Smooth muscle cell (in vitro differentiated cells): ENCODE measurements around the gene ULK4. TPM values are rescaled to one million over a fixed set of nuclear protein-coding genes. Genes with fewer than 3 reads are reported as not detected.

Experiments
- DNase-seq: peaks from one replicate; lab custom pipeline; 2025; ENCODE audit not compliant: unreplicated experiment; lab: John Stamatoyannopoulos, UW
- H2AFZ ChIP-seq: fragments of 200-600 bp; sonication (generic); 2 replicates; pipeline ENCODE4 v1.6.0; 2016; ENCODE audit warnings: antibody characterized with exemption, low read depth, mild to moderate bottlenecking
- H3F3A ChIP-seq: fragments of 200-600 bp; sonication (generic); 2 replicates; pipeline ENCODE4 v1.6.0; 2017; ENCODE audit warnings: antibody characterized with exemption, low read depth
- H3K27ac ChIP-seq: fragments of 200-600 bp; sonication (generic); 2 replicates; pipeline ENCODE4 v1.5.1; 2016; ENCODE audit warnings: low read depth, mild to moderate bottlenecking
- H3K27me3 ChIP-seq: fragments of 200-600 bp; sonication (generic); 2 replicates; pipeline ENCODE4 v1.6.1; 2016; ENCODE audit warnings: low read depth, mild to moderate bottlenecking
- H3K36me3 ChIP-seq: fragments of 200-600 bp; sonication (generic); 2 replicates; pipeline ENCODE4 v1.5.1; 2016; ENCODE audit warnings: low read depth
- H3K4me1 ChIP-seq: fragments of 200-600 bp; sonication (generic); 2 replicates; pipeline ENCODE4 v1.5.1; 2016; ENCODE audit warnings: low read depth
- H3K4me2 ChIP-seq: fragments of 200-600 bp; sonication (generic); 2 replicates; pipeline ENCODE4 v1.6.0; 2016; ENCODE audit warnings: mild to moderate bottlenecking
- H3K4me3 ChIP-seq: fragments of 200-600 bp; sonication (generic); 2 replicates; pipeline ENCODE4 v1.5.1; 2016; ENCODE audit warnings: mild to moderate bottlenecking
- H3K79me2 ChIP-seq: fragments of 200-600 bp; sonication (generic); 2 replicates; pipeline ENCODE4 v1.6.0; 2016; ENCODE audit warnings: low read depth, mild to moderate bottlenecking
- H3K9ac ChIP-seq: fragments of 200-600 bp; sonication (generic); 2 replicates; pipeline ENCODE4 v1.6.0; 2016; ENCODE audit warnings: low read depth
- H3K9me3 ChIP-seq: fragments of 200-600 bp; sonication (generic); replicated peaks from 2 replicates; pipeline ENCODE4 v1.5.1; 2016; ENCODE audit warnings: low read depth
- H4K20me1 ChIP-seq: fragments of 200-600 bp; sonication (generic); 2 replicates; pipeline ENCODE4 v1.6.0; 2016; ENCODE audit warnings: low read depth
- CTCF ChIP-seq: fragments of 200-600 bp; sonication (generic); IDR thresholded peaks from 2 replicates; pipeline ENCODE4 v1.5.1; 2017; ENCODE audit warnings: borderline replicate concordance, mild to moderate bottlenecking, antibody characterized with exemption; ENCODE audit not compliant: insufficient read depth, poor library complexity, severe bottlenecking
- WGBS: methylation state at CpG from one replicate; pipeline ENCODE4 v1.1.7; 2016; ENCODE audit warnings: low lambda C conversion rate; 5-methylcytosine and 5-hydroxymethylcytosine counted together
- polyA plus RNA-seq: library from polyadenylated mRNA; unstranded; fragments of >200 nt; fragmentation: Nextera tagmentation; extraction: Ambion mirVana; gene quantifications from 2 replicates; pipeline ENCODE4 v1.2.1, GENCODE V29; 2016
- total RNA-seq: library from RNA; depleted of rRNA; stranded (reverse); fragments of >200 nt; gene quantifications from 2 replicates; pipeline ENCODE4 v1.2.3, GENCODE V29; 2014

Gene ULK4
- total and polyA plus RNA-seq, 2 experiments from 2014 or later: 4.3 to 14.2 TPM

DNA sequence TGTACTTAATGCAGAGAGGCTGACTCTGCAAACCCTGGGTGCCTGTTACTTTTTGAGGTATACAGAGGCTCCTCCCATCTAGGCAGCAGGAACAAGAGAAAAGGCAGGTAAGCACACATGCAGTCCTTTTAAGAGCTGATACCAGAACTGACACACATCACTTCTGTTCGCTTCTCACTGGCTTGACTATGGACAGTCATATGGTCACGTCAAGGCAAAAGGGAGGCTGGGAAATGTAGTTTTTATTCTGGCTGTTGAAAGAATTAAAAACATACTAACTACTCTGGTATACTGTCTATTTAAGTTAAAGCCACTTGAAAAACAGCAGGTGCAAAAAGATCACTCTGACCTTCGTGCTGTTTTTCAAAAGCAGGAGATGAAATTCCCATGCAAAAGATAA, 544.3 kb downstream of the ULK4 start:
- no peaks in the 10 kb centered on the region for H3K27me3 ChIP-seq
- H3K4me2 ChIP-seq: no peak overlapping the region
- H3K36me3 ChIP-seq: no peaks in the 10 kb centered on the region
- no peaks in the 10 kb centered on the region for H3K4me1 ChIP-seq
- no peaks in the 10 kb centered on the region for H3F3A ChIP-seq
- TF ChIP-seq CTCF: no peak
- no peak for DNase-seq
- WGBS: 91% methylated on average over 3 of the region's 3 CpGs
- no peaks in the 10 kb centered on the region for H4K20me1 ChIP-seq
- no peak overlapping the region for H3K27ac ChIP-seq
- H3K9me3 ChIP-seq: no peaks in the 10 kb centered on the region
- no peak overlapping the region for H3K9ac ChIP-seq
- no peak overlapping the region for H2AFZ ChIP-seq
- H3K4me3 ChIP-seq: no peak overlapping the region
- no peaks in the 10 kb centered on the region for H3K79me2 ChIP-seq

- no peak for TF ChIP-seq CTCF
- DNase-seq: no peak
- H3K4me1 ChIP-seq: no peaks in the 10 kb centered on the region
- no peaks in the 10 kb centered on the region for H3K36me3 ChIP-seq
- no peak overlapping the region for H3K4me3 ChIP-seq
- H3K4me2 ChIP-seq: no peak overlapping the region
- no peaks in the 10 kb centered on the region for H3K27me3 ChIP-seq
- 69% methylated on average over 1 of the region's 1 CpG for WGBS
- no peak overlapping the region for H2AFZ ChIP-seq
- no peak overlapping the region for H3K9ac ChIP-seq
- no peak overlapping the region for H3K27ac ChIP-seq
- no peaks in the 10 kb centered on the region for H3K79me2 ChIP-seq
- no peaks in the 10 kb centered on the region for H4K20me1 ChIP-seq
- H3F3A ChIP-seq: no peaks in the 10 kb centered on the region
- no peaks in the 10 kb centered on the region for H3K9me3 ChIP-seq
These were observed 550.8 kb downstream of the ULK4 start for GRCh38 chr3:41411065-41411464.

GRCh38 chr3:41405466-41405865, 556.4 kb downstream of the ULK4 start:
- no peak overlapping the region for H3K27ac ChIP-seq
- WGBS: 37% methylated on average over 2 of the region's 2 CpGs
- no peak overlapping the region for H3K4me3 ChIP-seq
- no peak overlapping the region for H3K4me2 ChIP-seq
- H3K4me1 ChIP-seq: no peaks in the 10 kb centered on the region
- no peak for TF ChIP-seq CTCF
- H3K27me3 ChIP-seq: no peaks in the 10 kb centered on the region
- no peaks in the 10 kb centered on the region for H3F3A ChIP-seq
- no peak for DNase-seq
- H3K9me3 ChIP-seq: no peaks in the 10 kb centered on the region
- no peaks in the 10 kb centered on the region for H3K79me2 ChIP-seq
- no peaks in the 10 kb centered on the region for H3K36me3 ChIP-seq
- H4K20me1 ChIP-seq: no peaks in the 10 kb centered on the region
- no peak overlapping the region for H3K9ac ChIP-seq
- no peak overlapping the region for H2AFZ ChIP-seq

DNA sequence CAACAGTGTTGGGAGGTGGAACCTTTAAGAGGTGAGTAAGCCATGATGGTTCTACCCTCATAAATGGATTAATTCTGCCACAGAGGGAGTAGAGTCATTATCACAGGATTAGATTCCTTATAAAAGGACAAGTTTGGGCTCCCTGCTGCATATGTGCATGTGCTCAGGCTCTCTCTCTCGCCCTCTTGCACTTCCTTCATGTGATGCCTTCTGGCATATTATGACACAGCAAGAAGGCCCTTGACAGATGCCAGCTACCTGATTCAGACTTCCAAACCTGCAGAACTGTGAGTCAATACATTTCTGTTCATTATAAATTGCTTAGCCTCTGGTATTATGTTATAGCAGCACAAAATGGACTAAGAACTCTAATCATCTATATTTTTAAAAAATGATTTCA, 557.3 kb downstream of the ULK4 start:
- Histone ChIP-seq H2AFZ (no peak overlapping the region), H3K27me3 (no peaks in the 10 kb centered on the region), H3K4me2 (no peak overlapping the region), H3K9me3 (no peaks in the 10 kb centered on the region), H3K27ac (no peak overlapping the region), H3K36me3 (no peaks in the 10 kb centered on the region), H3K9ac (no peak overlapping the region), H3K4me3 (no peak overlapping the region), H3K79me2 (no peaks in the 10 kb centered on the region), H4K20me1 (no peaks in the 10 kb centered on the region), H3F3A (no peaks in the 10 kb centered on the region), H3K4me1 (no peaks in the 10 kb centered on the region)
- no peak for DNase-seq
- TF ChIP-seq CTCF: no peak
- WGBS: 86% methylated on average over 1 of the region's 1 CpG
